Kidney (tissue), 14 donors: ENCODE measurements around the gene PLCH1. TPM values are rescaled to one million over a fixed set of nuclear protein-coding genes. Genes with fewer than 3 reads are reported as not detected.

ENCODE experiments used
- DNase-seq, 5 donors: peaks; one replicate each; pipeline ENCODE4 v3.0.0-alpha.2; 2013 to 2020
- FAIRE-seq: peaks from 2 replicates; lab custom pipeline; 2012; peaks lifted over from hg19 to GRCh38; lab: Jason Lieb, UNC
- H3K27ac ChIP-seq, 2 donors: one replicate each; pipeline ENCODE4 v1.7.0; 2013; ENCODE audit warnings: low read depth in 2 of 2, low read length in 2 of 2, inconsistent platforms in 1 of 2
- H3K27me3 ChIP-seq: one replicate; pipeline ENCODE4 v1.7.1; 2013; ENCODE audit warnings: low read length, inconsistent platforms; ENCODE audit not compliant: control insufficient read depth, insufficient read depth
- H3K36me3 ChIP-seq, 3 donors: one replicate each; pipeline versions ENCODE4 v1.7.0 to v1.7.1; 2013; ENCODE audit warnings: low read length in 3 of 3, control low read depth in 1 of 3, inconsistent platforms in 1 of 3; ENCODE audit not compliant: insufficient read depth in 3 of 3, control insufficient read depth in 2 of 3
- H3K4me1 ChIP-seq, 3 donors: one replicate each; pipeline versions ENCODE4 v1.7.0 to v1.7.1; 2013; ENCODE audit warnings: low read length in 3 of 3, inconsistent platforms in 1 of 3, low read depth in 1 of 3; ENCODE audit not compliant: control insufficient read depth in 2 of 3, insufficient read depth in 2 of 3
- H3K4me3 ChIP-seq, 3 donors: one replicate each; pipeline versions ENCODE4 v1.7.0 to v1.8.1; 2013; ENCODE audit warnings: low read length in 3 of 3, control low read depth in 1 of 3, inconsistent platforms in 1 of 3
- H3K9ac ChIP-seq, 3 donors: one replicate each; pipeline versions ENCODE4 v1.7.0 to v1.7.1; 2013; ENCODE audit warnings: low read length in 3 of 3, control low read depth in 1 of 3, inconsistent platforms in 1 of 3
- H3K9me3 ChIP-seq, 3 donors: one replicate each; pipeline versions ENCODE4 v1.7.0 to v1.7.1; 2013; ENCODE audit warnings: low read length in 3 of 3, control low read depth in 1 of 3, inconsistent platforms in 1 of 3; ENCODE audit not compliant: control insufficient read depth in 2 of 3, insufficient read depth in 1 of 3
- intact Hi-C: fragments of 100-400 bp; cut with DNase I; formaldehyde crosslinking; loops from one replicate; pipeline ENCODE4 v1.11.1; 2022
- polyA plus RNA-seq: library from polyadenylated mRNA; stranded (reverse); fragments of 350-450 nt; fragmentation: Illumina TruSeq; extraction: RNeasy Lipid Tissue Mini Kit (QIAGEN cat#74804); gene quantifications from one replicate; pipeline ENCODE4 v1.2.3, GENCODE V29; 2014; ENCODE audit warnings: low read depth, low replicate concordance; ENCODE audit not compliant: insufficient read depth
- total RNA-seq: library from RNA; stranded (reverse); fragmentation: NEBNext Ultra II Directional; extraction: Animal tissue kit (Norgen Biotek cat#: 25700); gene quantifications from one replicate; pipeline ENCODE4 v1.2.1, GENCODE V29; 2021
- TF ChIP-seq, protein P1 (sequence below): IDR thresholded peaks from 3 replicates; pipeline ENCODE4 v1.5.1; 2012; ENCODE audit warnings: mild to moderate bottlenecking, moderate library complexity, borderline replicate concordance; ENCODE audit not compliant: insufficient read depth; ENCODE audit errors: extremely low read depth
- donor health status: control.
- donor health status: control.
- donor health status: control.
- donor health status: control.
- donor health status: control.
- donor health status: DM: yes; HTN: yes; CAD: no.
- donor health status: Normal renal cell carcinoma (clear cell type).

Gene PLCH1
- total and polyA plus RNA-seq, 2 donors from 2014 or later = 1.6 to 9.6 TPM

DNA sequence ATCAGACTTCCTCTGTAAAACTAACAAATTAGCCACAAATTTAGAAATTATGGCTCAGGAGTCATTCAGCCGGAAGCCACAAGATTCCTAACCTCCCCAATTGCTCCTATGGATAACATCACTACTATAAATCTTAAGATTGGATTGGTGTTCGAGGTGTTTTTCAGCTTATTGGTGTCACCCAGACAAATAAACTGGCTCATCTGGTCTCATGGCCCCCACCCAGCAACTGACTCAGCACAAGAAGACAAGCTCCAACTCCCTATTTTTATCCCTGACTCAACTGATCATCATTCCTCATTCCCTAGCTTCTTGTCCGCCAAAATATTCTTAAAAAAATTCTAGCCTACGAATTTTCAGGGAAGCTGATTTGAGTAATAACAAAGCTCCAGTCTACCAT is 316.3 kb downstream of the PLCH1 start:
- Histone ChIP-seq H3K9me3 (peaks cover 0 to 7% (median 0%) of the 10 kb centered on the region in 3 donors), H3K4me3 (no peak overlapping the region), H3K36me3 (no peaks in the 10 kb centered on the region), H3K27me3 (no peaks in the 10 kb centered on the region), H3K4me1 (no peaks in the 10 kb centered on the region), H3K27ac (no peak overlapping the region), H3K9ac (no peak overlapping the region)
- TF ChIP-seq, protein P1, sequence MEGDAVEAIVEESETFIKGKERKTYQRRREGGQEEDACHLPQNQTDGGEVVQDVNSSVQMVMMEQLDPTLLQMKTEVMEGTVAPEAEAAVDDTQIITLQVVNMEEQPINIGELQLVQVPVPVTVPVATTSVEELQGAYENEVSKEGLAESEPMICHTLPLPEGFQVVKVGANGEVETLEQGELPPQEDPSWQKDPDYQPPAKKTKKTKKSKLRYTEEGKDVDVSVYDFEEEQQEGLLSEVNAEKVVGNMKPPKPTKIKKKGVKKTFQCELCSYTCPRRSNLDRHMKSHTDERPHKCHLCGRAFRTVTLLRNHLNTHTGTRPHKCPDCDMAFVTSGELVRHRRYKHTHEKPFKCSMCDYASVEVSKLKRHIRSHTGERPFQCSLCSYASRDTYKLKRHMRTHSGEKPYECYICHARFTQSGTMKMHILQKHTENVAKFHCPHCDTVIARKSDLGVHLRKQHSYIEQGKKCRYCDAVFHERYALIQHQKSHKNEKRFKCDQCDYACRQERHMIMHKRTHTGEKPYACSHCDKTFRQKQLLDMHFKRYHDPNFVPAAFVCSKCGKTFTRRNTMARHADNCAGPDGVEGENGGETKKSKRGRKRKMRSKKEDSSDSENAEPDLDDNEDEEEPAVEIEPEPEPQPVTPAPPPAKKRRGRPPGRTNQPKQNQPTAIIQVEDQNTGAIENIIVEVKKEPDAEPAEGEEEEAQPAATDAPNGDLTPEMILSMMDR = no peak
- FAIRE-seq = no peak
- intact Hi-C loops = no loop called here
- DNase-seq = no peak

DNA sequence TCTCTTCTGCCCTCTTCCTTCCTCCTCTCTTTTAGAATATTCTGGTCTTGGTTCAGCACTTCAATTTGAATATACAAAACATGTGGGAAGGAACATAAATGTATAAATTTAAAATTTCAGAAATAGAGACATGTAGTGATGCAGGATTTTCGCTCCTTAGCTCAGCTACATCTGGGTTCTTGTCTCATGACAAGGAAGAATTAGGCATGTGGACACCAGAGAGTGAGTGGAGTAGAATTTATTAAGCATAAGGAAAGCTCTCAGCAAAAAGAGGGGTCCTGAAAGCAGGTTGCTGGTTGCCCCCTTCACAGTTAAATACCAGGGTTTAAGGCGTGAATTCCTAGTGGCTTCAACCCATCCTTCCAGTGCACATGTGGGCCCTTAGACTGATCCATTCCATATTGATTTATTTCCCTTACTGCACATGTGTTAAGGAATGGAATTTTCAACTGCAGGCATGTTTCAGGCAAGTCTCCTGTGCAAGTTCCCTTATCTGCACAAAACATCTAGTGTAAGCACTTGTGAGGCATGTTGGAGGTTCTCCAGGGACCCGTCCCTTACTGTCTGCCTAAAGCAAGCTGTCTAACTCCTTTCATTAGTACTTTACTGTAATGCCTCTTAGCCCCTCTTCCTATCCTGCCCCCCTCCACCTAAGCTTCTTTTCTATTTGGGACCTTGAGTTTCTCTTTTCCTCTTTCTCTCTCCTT is 318.2 kb downstream of the PLCH1 start:
- DNase-seq (no peak), FAIRE-seq (no peak)
- Histone ChIP-seq H3K27me3 (no peaks in the 10 kb centered on the region), H3K9ac (no peak overlapping the region), H3K4me3 (no peak overlapping the region), H3K4me1 (no peaks in the 10 kb centered on the region), H3K27ac (no peak overlapping the region), H3K36me3 (no peaks in the 10 kb centered on the region), H3K9me3 (peaks cover 0 to 7% (median 0%) of the 10 kb centered on the region in 3 donors)
- TF ChIP-seq, protein P1 = no peak
- intact Hi-C loops = no loop called here

DNA sequence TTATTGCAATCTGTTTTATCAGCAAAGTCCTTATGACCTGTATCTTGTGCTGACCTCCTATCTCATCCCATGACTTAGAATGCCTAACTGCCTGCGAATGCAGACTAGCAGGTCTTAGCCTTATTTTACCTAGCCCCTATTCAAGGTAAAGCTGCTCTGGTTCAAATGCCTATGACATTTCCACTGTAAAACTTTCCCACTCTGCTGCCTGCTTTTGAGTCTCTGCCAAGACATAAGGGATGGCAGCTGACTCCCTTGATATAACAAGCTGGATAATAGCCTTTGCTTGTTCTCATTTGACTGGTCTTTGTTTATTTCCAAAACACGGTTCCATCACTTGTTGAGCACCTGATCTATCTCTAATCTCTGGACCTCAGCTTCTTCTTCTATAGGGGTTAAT is 319.5 kb downstream of the PLCH1 start:
- no peaks in the 10 kb centered on the region for H3K36me3 ChIP-seq
- intact Hi-C loops = no loop called here
- H3K9ac ChIP-seq = no peak overlapping the region
- TF ChIP-seq, protein P1 = no peak
- no peaks in the 10 kb centered on the region for H3K4me1 ChIP-seq
- H3K27ac ChIP-seq = no peak overlapping the region
- H3K27me3 ChIP-seq = no peaks in the 10 kb centered on the region
- no peak overlapping the region for H3K4me3 ChIP-seq
- DNase-seq (no peak), FAIRE-seq (no peak)
- peaks cover 0 to 7% (median 0%) of the 10 kb centered on the region in 3 donors for H3K9me3 ChIP-seq
